Hematopoietic multipotent progenitor cell treated with erythropoietin and hydrocortisone succinate and interleukin-3 and kit ligand, for 4 days (in vitro differentiated cells): ENCODE measurements around the gene ZSWIM3.
"Not testable (repeated sequence)": the region's sequence is repeated elsewhere in the genome, so short reads cannot be mapped to it uniquely, and the experiment has no call there.

Experiments used
- DNase-seq: peaks from one replicate; pipeline ENCODE4 v3.0.0-alpha.2; 2015

ZSWIM3 gene

GRCh38 chr20:45890985-45891983 is 33.9 kb downstream of the ZSWIM3 start, which contains the start of the genes CTSA and NEURL2:
Gene CTSA (plus strand): TSS chr20:45891335. CDS start chr20:45891569, 234 bp downstream.
Gene NEURL2 (minus strand): TSS chr20:45891208. CDS start chr20:45890991, 217 bp downstream.
- peak; percentile 94 for DNase-seq

GRCh38 chr20:45892049-45892825 is 34.8 kb downstream of the ZSWIM3 start:
- peak; percentile 66 for DNase-seq

GRCh38 chr20:45892828-45893500 is 35.5 kb downstream of the ZSWIM3 start:
- DNase-seq: no peak

- no peak for DNase-seq
Observed at GRCh38 chr20:45893831-45894230, 36.4 kb downstream of the ZSWIM3 start.

- no peak for DNase-seq
Observed at GRCh38 chr20:45894797-45895196, 37.4 kb downstream of the ZSWIM3 start.

GRCh38 chr20:45896641-45897161 is 39.3 kb downstream of the ZSWIM3 start:
- DNase-seq: no peak

- DNase-seq: no peak
Observed at GRCh38 chr20:45897289-45897688, 39.9 kb downstream of the ZSWIM3 start.

GRCh38 chr20:45897692-45898091 is 40.3 kb downstream of the ZSWIM3 start:
- DNase-seq: no peak

- no peak for DNase-seq
Observed at GRCh38 chr20:45898285-45898684, 40.9 kb downstream of the ZSWIM3 start.

- DNase-seq: no peak
Observed at GRCh38 chr20:45899046-45899835, 41.8 kb downstream of the ZSWIM3 start.

- not testable (repeated sequence) for DNase-seq
Observed at GRCh38 chr20:45901332-45901731, 43.9 kb downstream of the ZSWIM3 start.

- DNase-seq: no peak
Observed at GRCh38 chr20:45902199-45902701, 44.8 kb downstream of the ZSWIM3 start.

GRCh38 chr20:45904583-45905504 is 47.4 kb downstream of the ZSWIM3 start:
- no peak for DNase-seq

- DNase-seq: no peak
Observed at GRCh38 chr20:45905505-45906079, 48.2 kb downstream of the ZSWIM3 start.

GRCh38 chr20:45907219-45907948 is 50.0 kb downstream of the ZSWIM3 start:
- DNase-seq: no peak

GRCh38 chr20:45908084-45908483 is 50.7 kb downstream of the ZSWIM3 start:
- no peak for DNase-seq

GRCh38 chr20:45909336-45909808 is 52.0 kb downstream of the ZSWIM3 start:
- DNase-seq: no peak

GRCh38 chr20:45909817-45910669 is 52.6 kb downstream of the ZSWIM3 start:
- DNase-seq: no peak
